ENCODE results near the gene SFXN5.

Gene SFXN5

GRCh38 chr2:73106791-73107190 lies 35.3 kb upstream of the SFXN5 start:
- CTCF ChIA-PET: interaction anchor here (0.6 to 1.1 kb wide), 4 partner anchors 50 to 461 kb away, joined by 3 to 5 read pairs (median 3); no protein-coding TSS in a partner anchor
- H3K4me1 ChIP-seq (ENCODE audit: control insufficient read depth, insufficient read depth, low read length): peaks cover 21% of the 10 kb centered on the region
- POLR2A ChIA-PET: no interaction called here
- TF ChIP-seq ZNF76 (tag by site-specific recombination; IDR thresholded peaks at IDR 0.05; ENCODE audit: borderline replicate concordance, low read depth) (no peak), MEIS1 (CRISPR knock-in tag; IDR thresholded peaks at IDR 0.05; ENCODE audit: borderline replicate concordance) (no peak), EGR2 (tag by site-specific recombination; IDR thresholded peaks at IDR 0.05; ENCODE audit: low read depth) (no peak), ZNF335 (tag by site-specific recombination; conservative IDR thresholded peaks at IDR 0.05) (no peak), HOXA7 (CRISPR knock-in tag; IDR thresholded peaks at IDR 0.05; ENCODE audit: borderline replicate concordance) (no peak), ZNF426 (tag by site-specific recombination; IDR thresholded peaks at IDR 0.05) (no peak), ZNF280D (tag by site-specific recombination; IDR thresholded peaks at IDR 0.05) (no peak), ZNF670 (tag by site-specific recombination; IDR thresholded peaks at IDR 0.05; ENCODE audit: low read depth) (no peak), HOXC10 (CRISPR knock-in tag; IDR thresholded peaks at IDR 0.05) (no peak), REST (tag by site-specific recombination; IDR thresholded peaks at IDR 0.05) (no peak), HIC1 (tag by site-specific recombination; IDR thresholded peaks at IDR 0.05) (no peak), TSHZ1 (tag by site-specific recombination; IDR thresholded peaks at IDR 0.05; ENCODE audit: borderline replicate concordance) (no peak), ZNF132 (tag by site-specific recombination; IDR thresholded peaks at IDR 0.05; ENCODE audit: borderline replicate concordance) (no peak), ZNF26 (tag by site-specific recombination; IDR thresholded peaks at IDR 0.05) (no peak), ZNF654 (tag by site-specific recombination; IDR thresholded peaks at IDR 0.05; ENCODE audit: low read depth) (no peak), KLF7 (tag by site-specific recombination; IDR thresholded peaks at IDR 0.05; ENCODE audit: borderline replicate concordance) (no peak), ZNF521 (tag by site-specific recombination; IDR thresholded peaks at IDR 0.05) (no peak), ZNF311 (tag by site-specific recombination; IDR thresholded peaks at IDR 0.05; ENCODE audit: borderline replicate concordance) (no peak), ZBTB20 (tag by site-specific recombination; IDR thresholded peaks at IDR 0.05) (no peak), SETDB1 (IDR thresholded peaks at IDR 0.05; ENCODE audit: insufficient read length, low read length) (no peak)
- no peak overlapping the region for H3K4me3 ChIP-seq (ENCODE audit: low read depth, low read length)
- no peak overlapping the region for H3K27ac ChIP-seq (ENCODE audit: extremely low read depth, low read depth, low read length)
- H3K36me3 ChIP-seq (ENCODE audit: control insufficient read depth in 2 of 2, insufficient read depth in 1 of 2, low read length in 2 of 2): peaks cover 0 to 36% of the 10 kb centered on the region in 2 experiments; a peak in 1 of 3 replicates
- H3K9me3 ChIP-seq (ENCODE audit: control insufficient read depth, insufficient read depth, low read depth, low read length): no peaks in the 10 kb centered on the region

Measured in HEK293 (cell line).